Stimulated activated CD4-positive, alpha-beta T cell treated with anti-CD3 and anti-CD28 coated beads, Interleukin-4, amount 100 ng/mL, for 4 hours (primary cell): Measurements from ENCODE around the gene GNB1L.
"Not testable (repeated sequence)": the region's sequence is repeated elsewhere in the genome, so short reads cannot be mapped to it uniquely, and the experiment has no call there.

ENCODE experiments used
- DNase-seq, 2 experiments: peaks; one replicate each; pipeline ENCODE4 v3.0.0-alpha.2; 2020

GNB1L gene

DNA sequence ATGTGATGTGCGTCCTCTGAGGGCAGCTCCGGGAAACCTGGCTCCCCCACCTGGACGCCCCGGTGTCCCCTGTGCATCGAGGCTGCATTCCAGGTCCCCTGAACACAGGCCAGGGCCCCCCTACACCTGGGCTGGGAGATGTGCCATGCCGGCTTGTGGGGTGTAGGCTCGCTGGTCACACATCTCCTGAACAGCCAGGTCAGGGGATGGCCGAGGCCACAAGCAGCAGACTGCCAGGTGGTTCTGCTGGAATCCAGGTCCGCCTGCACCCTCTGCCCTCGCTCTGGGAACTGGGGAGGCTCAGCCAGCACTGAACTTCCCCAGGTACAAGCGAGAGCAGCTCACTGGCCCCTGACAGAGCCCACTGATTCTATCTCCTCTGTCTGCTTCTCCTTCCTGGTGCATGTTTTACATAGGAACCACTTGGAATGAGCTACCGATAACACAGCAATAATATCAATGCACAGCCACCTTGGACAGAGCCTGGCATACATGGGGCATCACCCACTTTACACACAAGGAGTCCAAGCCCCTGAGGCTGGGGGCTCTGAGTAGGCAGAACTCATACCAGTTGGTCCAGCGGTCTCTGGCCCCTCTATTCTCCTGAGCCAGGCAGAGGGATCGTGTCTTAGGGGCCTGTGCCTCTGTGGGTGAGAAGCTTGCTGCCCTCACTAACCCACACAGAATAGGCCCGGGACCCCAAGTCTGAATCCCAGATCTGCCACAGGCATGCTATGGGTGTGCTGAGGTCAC lies 47.3 kb downstream of the GNB1L start:
- no peak for DNase-seq

GRCh38 chr22:19806213-19807160 lies 48.2 kb downstream of the GNB1L start:
- no peak for DNase-seq

- DNase-seq: no peak
Observed at GRCh38 chr22:19805821-19806212, 48.9 kb downstream of the GNB1L start.

GRCh38 chr22:19803736-19804267 lies 50.9 kb downstream of the GNB1L start:
- no peak for DNase-seq

DNA sequence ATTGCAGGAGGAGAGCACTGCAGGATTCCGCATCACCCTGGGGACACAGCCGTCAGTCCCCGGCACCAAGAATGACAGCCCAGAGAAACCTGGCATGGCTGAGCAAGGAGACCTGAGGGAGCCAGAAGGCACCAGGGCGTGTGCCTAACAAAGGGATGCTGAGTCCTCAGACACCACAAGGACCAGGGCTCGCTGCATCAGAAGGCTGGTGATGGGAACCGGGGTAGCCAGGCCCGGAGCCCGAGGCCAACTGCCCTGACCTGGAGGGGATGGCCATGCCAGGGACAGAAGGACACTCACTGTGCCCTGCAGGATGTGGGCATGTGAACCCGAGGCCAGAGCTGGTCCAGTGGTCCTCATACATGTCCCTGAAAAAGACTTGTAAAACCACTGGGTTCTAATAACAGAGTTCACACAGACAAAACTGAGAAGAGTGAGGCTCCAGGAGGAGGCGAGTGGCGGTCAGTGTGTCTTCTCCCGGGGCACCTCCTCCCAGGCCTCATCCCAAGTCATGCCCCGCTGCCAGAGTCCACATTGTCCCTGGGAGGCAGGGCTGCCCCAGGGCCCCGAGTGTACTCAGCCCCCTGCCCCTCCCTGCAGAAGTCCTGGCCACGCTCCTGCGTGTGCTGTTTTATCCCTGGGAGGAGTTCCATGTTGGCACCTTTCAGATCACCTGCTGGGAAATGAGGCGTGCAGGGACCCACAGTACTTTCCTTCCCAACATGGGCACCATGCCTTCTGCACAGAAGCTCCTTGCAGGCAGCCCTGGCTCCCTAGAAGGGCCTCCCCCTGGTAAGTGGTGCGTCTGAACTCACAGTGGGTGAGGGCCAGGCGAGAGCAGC lies 51.6 kb downstream of the GNB1L start:
- no peak for DNase-seq

GRCh38 chr22:19802001-19802893 lies 52.4 kb downstream of the GNB1L start:
- no peak for DNase-seq

- no peak for DNase-seq
Observed at GRCh38 chr22:19801340-19802000, 53.2 kb downstream of the GNB1L start.

- DNase-seq: no peak
Observed at GRCh38 chr22:19800761-19801244, 53.9 kb downstream of the GNB1L start.

DNA sequence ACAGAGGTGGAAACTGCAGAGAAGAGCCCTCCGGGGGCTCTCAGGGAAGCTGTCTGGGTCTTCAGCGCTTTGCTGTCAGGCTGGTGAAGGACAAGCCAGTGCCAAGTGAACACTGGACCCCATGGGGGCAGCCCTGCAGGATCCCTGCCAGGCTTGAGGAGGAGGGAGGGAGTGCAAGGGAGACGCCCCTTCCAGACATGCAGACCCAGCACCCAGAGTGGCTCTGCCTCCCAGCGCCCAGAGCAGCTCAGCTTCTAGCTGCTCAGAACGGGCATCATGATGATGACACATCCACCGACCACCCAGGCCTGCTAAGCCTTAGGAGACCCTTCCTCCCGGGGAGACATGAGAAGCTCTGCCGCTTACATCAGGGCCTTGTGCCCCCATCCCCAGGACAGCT lies 54.4 kb downstream of the GNB1L start:
- DNase-seq: no peak

- DNase-seq: no peak
Observed at GRCh38 chr22:19799322-19800190, 55.1 kb downstream of the GNB1L start.

DNA sequence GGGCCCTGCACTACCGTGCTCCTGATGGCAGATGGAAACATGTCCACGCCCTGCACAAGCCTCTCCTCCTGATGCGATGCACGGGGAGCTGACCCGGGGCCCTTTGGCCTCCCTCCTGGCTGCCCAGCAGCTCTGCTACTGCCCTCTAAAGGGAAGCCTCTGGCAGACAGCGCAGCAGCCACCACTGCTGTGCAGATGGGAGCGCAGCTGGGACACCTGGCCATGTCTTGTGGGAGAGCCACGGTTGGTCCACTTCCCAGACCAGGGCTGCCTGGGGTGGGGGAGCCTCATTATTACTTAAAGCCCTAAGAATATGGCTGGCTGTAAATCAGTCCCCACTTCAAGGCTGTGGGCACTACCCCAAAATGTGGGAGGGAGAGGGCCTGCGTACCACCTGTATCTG lies 55.8 kb downstream of the GNB1L start:
- DNase-seq: no peak

DNA sequence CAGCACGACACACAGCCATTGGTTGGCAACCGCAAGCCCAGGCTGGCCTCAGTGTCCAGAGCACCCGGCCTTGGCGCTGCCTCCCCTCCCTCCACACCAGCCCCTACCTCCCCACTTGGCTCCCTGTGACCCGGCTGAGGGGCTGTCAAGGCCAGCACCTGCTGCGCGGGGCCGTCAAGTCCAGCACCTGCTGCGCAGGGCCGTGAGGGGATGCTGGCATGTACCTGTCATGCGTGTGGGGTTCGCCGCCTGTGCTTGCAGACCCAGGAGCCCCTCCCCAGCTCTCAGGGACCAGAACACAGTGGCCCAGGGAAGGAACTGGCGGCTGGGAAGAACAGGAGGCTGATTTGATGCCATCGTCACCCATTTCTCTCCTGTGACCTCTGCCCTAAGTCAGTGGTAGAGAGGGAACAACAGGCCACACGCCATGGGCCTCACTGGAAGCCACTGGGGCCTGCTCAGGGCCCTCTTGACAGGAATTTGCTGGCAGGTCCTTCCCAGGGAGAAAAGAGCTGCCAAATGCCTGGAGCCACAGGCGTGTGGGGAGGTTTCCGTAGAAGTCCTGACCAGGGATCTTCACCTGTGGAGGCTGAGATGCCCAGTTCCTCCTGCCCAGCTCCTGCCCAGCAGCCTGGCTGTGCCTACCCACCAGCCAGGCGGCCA lies 56.5 kb downstream of the GNB1L start:
- DNase-seq: no peak

DNA sequence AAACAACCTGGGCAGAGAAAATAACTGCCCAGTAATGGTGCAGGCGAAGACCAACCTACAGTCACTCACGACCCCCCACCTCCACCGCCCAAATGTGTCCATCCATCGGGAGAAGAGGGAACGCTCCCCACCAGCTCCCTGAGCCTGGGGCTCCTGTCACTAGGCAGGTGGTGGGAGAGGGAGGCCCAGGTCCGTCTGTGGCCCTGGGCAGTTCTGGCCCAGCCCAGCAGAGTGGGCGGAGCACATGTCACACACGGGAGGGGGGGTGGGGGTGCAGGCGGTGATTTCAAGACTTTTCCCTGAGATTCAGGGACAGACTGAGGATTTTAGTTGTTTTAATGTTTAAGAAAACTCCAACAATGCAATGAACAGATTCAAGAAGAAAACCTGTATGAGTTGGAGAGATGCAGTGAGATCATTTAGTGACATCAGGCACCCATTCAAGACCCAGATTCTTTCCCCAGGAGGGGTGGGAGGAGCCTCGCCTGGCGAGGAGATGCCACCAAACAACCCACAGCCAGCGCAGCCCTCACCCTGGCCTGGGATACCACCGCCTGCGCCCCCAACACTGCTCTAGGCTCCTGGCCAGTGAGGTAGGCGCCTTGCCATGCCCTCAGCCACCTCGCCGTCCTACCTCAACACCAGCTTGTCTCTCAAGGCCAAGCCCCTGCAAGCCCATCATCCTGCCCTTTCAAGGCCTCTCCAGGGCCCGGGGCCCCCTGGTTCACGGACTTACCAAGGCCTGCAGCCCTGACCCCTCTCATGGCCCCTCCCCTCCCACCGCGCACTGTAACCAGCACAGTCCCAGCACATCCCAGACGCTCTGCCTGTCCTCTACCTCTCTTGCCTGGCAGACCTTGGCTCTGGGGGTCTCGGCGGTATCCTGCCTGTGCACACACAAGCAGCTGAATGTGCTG lies 57.3 kb downstream of the GNB1L start:
- no peak for DNase-seq

DNA sequence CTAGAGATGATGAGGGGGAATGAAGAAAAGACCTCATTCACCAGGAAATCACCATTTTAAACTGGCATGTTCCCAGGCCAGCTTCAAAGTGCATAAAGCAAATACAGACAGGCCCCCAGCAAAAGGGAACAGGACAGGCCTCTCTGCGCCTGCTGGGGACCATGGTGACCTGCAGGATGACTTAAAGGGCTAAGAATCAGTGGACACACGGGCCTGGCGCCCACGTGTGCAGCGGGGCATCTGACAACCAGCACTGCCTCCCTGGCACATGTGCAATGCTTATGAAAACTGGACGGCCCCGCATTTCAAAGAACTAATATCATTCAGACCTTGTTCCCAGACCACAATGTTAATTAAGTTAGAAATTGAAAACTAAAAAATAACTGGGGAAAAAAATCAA lies 58.5 kb downstream of the GNB1L start:
- no peak for DNase-seq

DNA sequence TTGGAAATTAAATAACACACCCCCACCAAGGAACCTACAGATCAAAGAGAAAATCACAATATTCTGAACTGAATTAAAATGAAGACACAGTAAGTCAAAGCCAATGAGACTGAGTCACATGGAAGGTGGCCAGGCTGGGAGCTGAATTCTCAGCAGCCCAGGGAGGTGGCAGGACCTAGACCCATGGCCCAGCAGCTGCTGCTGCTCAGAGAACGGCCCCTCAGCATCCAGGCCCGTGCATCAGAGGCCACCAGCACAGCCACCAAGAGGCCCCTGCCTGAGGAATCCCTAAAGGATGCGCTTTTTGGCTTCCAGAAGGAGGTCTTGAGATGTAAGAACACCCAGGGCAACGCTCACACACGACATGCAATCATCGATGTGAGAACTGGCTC lies 59.1 kb downstream of the GNB1L start:
- DNase-seq: no peak

- no peak for DNase-seq
Observed at GRCh38 chr22:19793661-19794310, 60.9 kb downstream of the GNB1L start.

DNA sequence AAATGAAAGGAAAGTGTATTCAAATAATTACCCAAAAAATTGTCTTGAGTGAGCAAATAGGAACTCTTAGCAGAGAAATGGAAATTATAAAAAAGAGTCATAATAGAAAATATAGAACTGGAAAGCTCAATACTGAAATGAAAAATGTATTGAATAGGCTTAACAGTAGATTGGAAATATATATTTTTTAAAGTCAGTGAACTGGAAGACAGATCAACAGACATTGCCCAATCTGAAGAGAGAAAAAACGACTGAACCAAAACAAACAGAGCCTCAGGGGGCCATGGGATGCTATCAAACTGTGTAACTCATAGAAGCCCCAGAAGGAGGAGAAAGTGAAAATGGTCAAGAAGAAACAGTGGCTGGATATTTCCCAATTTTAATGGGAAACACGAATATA lies 61.5 kb downstream of the GNB1L start:
- DNase-seq: no peak

DNA sequence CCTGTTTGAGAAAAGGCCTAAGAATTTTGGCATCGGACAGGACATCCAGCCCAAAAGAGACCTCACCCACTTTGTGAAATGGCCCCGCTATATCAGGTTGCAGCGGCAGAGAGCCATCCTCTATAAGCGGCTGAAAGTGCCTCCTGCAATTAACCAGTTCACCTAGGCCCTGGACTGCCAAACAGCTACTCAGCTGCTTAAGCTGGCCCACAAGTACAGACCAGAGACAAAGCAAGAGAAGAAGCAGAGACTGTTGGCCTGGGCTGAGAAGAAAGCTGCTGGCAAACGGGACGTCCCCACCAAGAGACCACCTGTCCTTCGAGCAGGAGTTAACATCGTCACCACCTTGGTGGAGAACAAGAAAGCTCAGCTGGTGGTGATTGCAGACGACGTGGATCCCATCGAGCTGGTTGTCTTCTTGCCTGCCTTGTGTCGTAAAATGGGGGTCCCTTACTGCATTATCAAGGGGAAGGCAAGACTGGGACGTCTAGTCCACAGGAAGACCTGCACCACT lies 62.2 kb downstream of the GNB1L start:
- DNase-seq: not testable (repeated sequence)
